SK-N-SH treated with all-trans-retinoic acid at 6 μM for 48 hours (cell line): ENCODE results near the gene MAP3K6.

Source experiments
- ARNTL ChIP-seq: fragments of 450-650 bp; formaldehyde crosslinking; IDR thresholded peaks from 2 replicates; pipeline ENCODE4 v1.5.0; 2020; ENCODE audit warnings: low read depth, mild to moderate bottlenecking, moderate library complexity, borderline replicate concordance
- OSR1 ChIP-seq: fragments of 250-450 bp; sonication (Bioruptor Pico); IDR thresholded peaks from 2 replicates; pipeline ENCODE4 v1.8.0; 2022; ENCODE audit warnings: moderate library complexity, mild to moderate bottlenecking, inconsistent platforms
- PATZ1 ChIP-seq: fragments of 250-450 bp; sonication (Bioruptor Pico); IDR thresholded peaks from 2 replicates; pipeline ENCODE4 v1.8.0; 2020; ENCODE audit warnings: mild to moderate bottlenecking, moderate library complexity, borderline replicate concordance
- TCF4 ChIP-seq: fragments of 250-450 bp; sonication (Bioruptor Pico); IDR thresholded peaks from 2 replicates; pipeline ENCODE4 v1.8.0; 2021; ENCODE audit warnings: mild to moderate bottlenecking, moderate library complexity, borderline replicate concordance
- TOX ChIP-seq: fragments of 250-450 bp; sonication (Bioruptor Pico); IDR thresholded peaks from 2 replicates; pipeline ENCODE4 v1.8.0; 2021; ENCODE audit warnings: mild to moderate bottlenecking, moderate library complexity, borderline replicate concordance
- ZFP3 ChIP-seq: fragments of 250-450 bp; sonication (Bioruptor Pico); IDR thresholded peaks from 2 replicates; pipeline ENCODE4 v1.5.0; 2020; ENCODE audit warnings: mild to moderate bottlenecking, moderate library complexity

GRCh38 chr1:27397749-27398148, 31.0 kb upstream of the MAP3K6 start:
- TF ChIP-seq ZFP3 (CRISPR knock-in tag): no peak
- TF ChIP-seq PATZ1: no peak
- no peak for TF ChIP-seq ARNTL (CRISPR knock-in tag)
- no peak for TF ChIP-seq TOX (CRISPR knock-in tag)
- no peak for TF ChIP-seq OSR1 (CRISPR knock-in tag)
- TF ChIP-seq TCF4 (CRISPR knock-in tag): no peak
